Neuron (in vitro differentiated cells): ENCODE data around the gene PDE6A.

ENCODE experiments used
- H2AFZ ChIP-seq: one replicate; pipeline ENCODE4 v1.6.1; 2013; ENCODE audit warnings: low read depth, mild to moderate bottlenecking, inconsistent platforms, low read length, moderate library complexity
- H3K27me3 ChIP-seq: one replicate; pipeline ENCODE4 v1.6.1; 2013; ENCODE audit warnings: low read length; ENCODE audit not compliant: insufficient read depth
- H3K36me3 ChIP-seq: one replicate; pipeline ENCODE4 v1.6.1; 2013; ENCODE audit warnings: low read length; ENCODE audit not compliant: insufficient read depth
- H3K4me1 ChIP-seq: one replicate; pipeline ENCODE4 v1.6.1; 2013; ENCODE audit warnings: low read length; ENCODE audit not compliant: insufficient read depth
- H3K4me3 ChIP-seq: 2 replicates; pipeline ENCODE4 v1.5.1; 2013; ENCODE audit warnings: mild to moderate bottlenecking, low read length, moderate library complexity
- H3K9me3 ChIP-seq: one replicate; pipeline ENCODE4 v1.6.1; 2013; ENCODE audit warnings: low read length

The PDE6A gene

GRCh38 chr5:149931992-149932436 lies 12.6 kb downstream of the PDE6A start:
- H3K4me1 ChIP-seq, result no peaks in the 10 kb centered on the region
- no peak overlapping the region for H3K4me3 ChIP-seq
- no peaks in the 10 kb centered on the region for H3K36me3 ChIP-seq
- no peaks in the 10 kb centered on the region for H3K9me3 ChIP-seq
- no peaks in the 10 kb centered on the region for H3K27me3 ChIP-seq
- H2AFZ ChIP-seq, result no peak overlapping the region

- no peak overlapping the region for H3K4me3 ChIP-seq
- no peaks in the 10 kb centered on the region for H3K27me3 ChIP-seq
- no peaks in the 10 kb centered on the region for H3K36me3 ChIP-seq
- no peak overlapping the region for H2AFZ ChIP-seq
- H3K4me1 ChIP-seq, result no peaks in the 10 kb centered on the region
- H3K9me3 ChIP-seq, result no peaks in the 10 kb centered on the region
Observed at GRCh38 chr5:149930749-149931574, 13.6 kb downstream of the PDE6A start.

- Histone ChIP-seq H3K4me3 (no peak overlapping the region), H3K9me3 (no peaks in the 10 kb centered on the region), H2AFZ (no peak overlapping the region), H3K4me1 (no peaks in the 10 kb centered on the region), H3K36me3 (no peaks in the 10 kb centered on the region), H3K27me3 (no peaks in the 10 kb centered on the region)
Observed at GRCh38 chr5:149930043-149930748, 14.4 kb downstream of the PDE6A start.

DNA sequence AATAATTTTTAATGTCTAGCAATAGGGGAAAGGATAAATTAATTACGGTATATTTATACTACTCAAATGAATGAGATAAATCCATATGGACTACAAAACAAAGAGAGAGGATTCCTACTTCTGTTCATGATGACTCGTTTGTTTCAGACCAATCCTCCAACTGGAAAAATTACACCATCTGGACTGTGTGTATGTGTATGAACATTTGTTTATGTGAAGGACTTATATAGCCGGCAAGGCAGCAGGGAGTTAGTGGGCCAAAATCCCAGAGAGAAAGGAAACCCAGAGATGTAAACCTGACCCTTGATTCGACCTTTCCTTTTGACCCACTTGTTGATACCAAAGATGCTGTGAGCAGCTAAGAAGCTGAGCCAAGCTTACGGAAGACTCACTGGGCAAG lies 20.1 kb downstream of the PDE6A start:
- no peaks in the 10 kb centered on the region for H3K9me3 ChIP-seq
- no peaks in the 10 kb centered on the region for H3K4me1 ChIP-seq
- H2AFZ ChIP-seq, result no peak overlapping the region
- no peak overlapping the region for H3K4me3 ChIP-seq
- no peaks in the 10 kb centered on the region for H3K36me3 ChIP-seq
- H3K27me3 ChIP-seq, result no peaks in the 10 kb centered on the region

- Histone ChIP-seq H3K27me3 (no peaks in the 10 kb centered on the region), H3K4me1 (no peaks in the 10 kb centered on the region)
Observed at GRCh38 chr5:149922950-149923349, 21.6 kb downstream of the PDE6A start.

DNA sequence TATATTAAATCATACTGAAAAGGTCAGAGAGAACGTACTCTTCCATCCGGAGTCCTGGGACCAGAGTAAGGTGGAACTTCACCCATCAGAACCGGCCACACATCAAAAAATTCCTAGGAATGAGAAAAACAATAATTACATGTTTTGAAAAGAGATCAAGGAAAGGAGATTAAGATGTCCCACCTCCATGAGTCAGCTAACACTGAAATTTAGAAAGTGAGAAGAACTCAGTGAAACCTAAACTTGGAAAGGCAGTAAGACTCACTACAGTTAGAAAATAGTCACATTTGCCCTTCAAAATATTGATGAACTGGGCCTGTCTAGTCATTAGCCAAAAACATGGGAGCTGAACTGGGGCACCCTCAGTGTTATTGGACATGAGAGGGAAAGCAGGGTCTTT lies 23.0 kb downstream of the PDE6A start:
- no peaks in the 10 kb centered on the region for H3K27me3 ChIP-seq

More at GRCh38 chr5:149922950-149923349, 21.6 kb downstream of the PDE6A start:
- Histone ChIP-seq H3K36me3 (no peaks in the 10 kb centered on the region), H3K9me3 (no peaks in the 10 kb centered on the region), H2AFZ (no peak overlapping the region), H3K4me3 (no peak overlapping the region)

GRCh38 chr5:149917073-149917676 lies 27.4 kb downstream of the PDE6A start:
- no peak overlapping the region for H3K4me3 ChIP-seq
- no peaks in the 10 kb centered on the region for H3K4me1 ChIP-seq
- H2AFZ ChIP-seq, result no peak overlapping the region
- no peaks in the 10 kb centered on the region for H3K9me3 ChIP-seq
- H3K27me3 ChIP-seq, result no peaks in the 10 kb centered on the region
- no peaks in the 10 kb centered on the region for H3K36me3 ChIP-seq

More for the DNA sequence above, 23.0 kb downstream of the PDE6A start:
- no peaks in the 10 kb centered on the region for H3K36me3 ChIP-seq
- H2AFZ ChIP-seq, result no peak overlapping the region
- H3K4me1 ChIP-seq, result no peaks in the 10 kb centered on the region
- no peaks in the 10 kb centered on the region for H3K9me3 ChIP-seq
- no peak overlapping the region for H3K4me3 ChIP-seq

- Histone ChIP-seq H3K27me3 (no peaks in the 10 kb centered on the region), H3K9me3 (no peaks in the 10 kb centered on the region), H2AFZ (no peak overlapping the region), H3K36me3 (no peaks in the 10 kb centered on the region), H3K4me3 (no peak overlapping the region), H3K4me1 (no peaks in the 10 kb centered on the region)
Observed at GRCh38 chr5:149916334-149917072, 28.1 kb downstream of the PDE6A start.

GRCh38 chr5:149915392-149916260 lies 29.0 kb downstream of the PDE6A start:
- H2AFZ ChIP-seq, result no peak overlapping the region
- no peaks in the 10 kb centered on the region for H3K36me3 ChIP-seq
- no peaks in the 10 kb centered on the region for H3K9me3 ChIP-seq
- no peaks in the 10 kb centered on the region for H3K27me3 ChIP-seq
- no peaks in the 10 kb centered on the region for H3K4me1 ChIP-seq
- no peak overlapping the region for H3K4me3 ChIP-seq

DNA sequence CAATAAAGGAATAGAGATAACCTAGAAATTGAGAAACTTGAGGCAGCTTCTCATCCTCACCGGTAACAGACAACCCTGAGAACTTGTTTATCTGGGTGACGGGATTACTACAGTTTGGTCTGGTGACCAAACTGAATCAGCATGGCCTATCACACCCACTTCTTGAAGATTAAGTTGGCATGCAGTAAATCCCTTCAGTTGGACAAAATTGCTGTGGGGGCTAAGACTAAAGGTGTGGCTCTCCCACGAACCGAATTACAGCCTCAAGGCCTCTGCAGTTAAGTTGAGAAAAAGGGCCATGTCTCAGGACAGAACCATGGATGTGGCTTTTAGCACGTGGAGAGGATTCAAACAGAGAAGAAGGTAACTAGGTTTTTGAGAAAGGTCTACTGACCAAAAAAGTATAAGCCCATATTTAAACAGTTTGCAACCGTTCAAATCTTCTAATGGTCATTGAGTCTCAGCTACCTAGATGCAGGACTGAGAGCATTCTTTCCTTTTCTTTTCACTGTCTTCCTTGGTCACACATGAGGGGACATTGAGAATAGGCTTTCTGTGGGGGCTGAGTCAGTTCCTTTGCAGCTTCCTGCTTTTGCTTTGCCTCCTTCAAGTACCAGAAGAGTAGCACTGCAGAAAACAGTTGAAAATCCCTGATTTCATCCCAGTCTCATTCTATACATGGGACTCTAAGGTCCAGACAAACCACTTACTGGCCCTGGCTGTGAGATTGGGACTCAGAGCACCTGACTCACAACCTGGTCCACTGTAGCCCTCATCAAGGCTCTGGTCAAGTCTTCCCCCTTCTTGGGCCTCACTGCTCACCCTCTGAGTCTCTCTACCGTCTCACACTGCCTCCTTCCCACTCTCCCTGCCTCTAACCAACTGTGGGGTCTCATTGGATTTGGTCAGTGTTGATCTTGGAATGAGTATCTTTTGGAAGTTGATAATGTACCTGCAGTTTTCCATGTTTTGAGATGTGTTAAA lies 30.9 kb downstream of the PDE6A start:
- H3K4me3 ChIP-seq, result no peak overlapping the region
- H2AFZ ChIP-seq, result no peak overlapping the region
- H3K36me3 ChIP-seq, result no peaks in the 10 kb centered on the region
- no peaks in the 10 kb centered on the region for H3K4me1 ChIP-seq
- H3K27me3 ChIP-seq, result no peaks in the 10 kb centered on the region
- no peaks in the 10 kb centered on the region for H3K9me3 ChIP-seq

DNA sequence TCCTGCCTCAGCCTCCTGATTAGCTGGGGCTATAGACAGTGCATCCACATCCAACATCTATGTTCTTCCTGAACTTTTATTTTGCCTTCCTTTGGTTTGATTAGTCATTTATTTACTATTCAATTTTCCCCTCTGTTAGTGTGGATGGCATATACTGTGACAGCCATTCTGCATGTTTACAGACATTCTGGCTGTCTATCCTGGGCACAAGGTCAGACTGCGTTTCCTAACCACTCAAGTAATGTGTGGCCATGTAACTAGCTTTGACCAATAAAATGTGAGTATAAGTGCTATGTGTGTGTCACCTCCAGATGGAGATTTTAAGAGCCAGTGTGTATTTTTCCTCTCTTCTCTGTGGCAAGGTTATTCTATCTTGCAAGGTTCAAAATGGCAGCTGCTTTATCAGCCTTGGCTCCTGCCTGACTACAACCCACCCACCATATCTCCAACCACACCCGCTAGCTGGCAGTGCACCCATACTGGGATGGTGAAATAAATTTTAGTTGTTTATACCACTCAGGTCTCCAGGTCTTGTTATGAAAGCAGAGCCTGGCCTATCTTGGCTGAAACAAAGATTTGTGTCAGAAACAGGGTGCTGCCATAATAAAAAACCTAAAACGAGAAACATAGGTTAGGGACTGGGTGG lies 32.2 kb downstream of the PDE6A start:
- H3K4me3 ChIP-seq, result no peak overlapping the region
- H3K36me3 ChIP-seq, result no peaks in the 10 kb centered on the region
- no peaks in the 10 kb centered on the region for H3K9me3 ChIP-seq
- no peaks in the 10 kb centered on the region for H3K27me3 ChIP-seq
- no peaks in the 10 kb centered on the region for H3K4me1 ChIP-seq
- no peak overlapping the region for H2AFZ ChIP-seq
